ENCODE data around the gene RFX4. TPM values are rescaled to one million over a fixed set of nuclear protein-coding genes. Genes with fewer than 3 reads are reported as not detected.

The RFX4 gene
- total RNA-seq, 1 donor from 2014 or later = not detected

- no peak for DNase-seq (ENCODE audit: low read depth)
Observed at GRCh38 chr12:106764220-106764619, 181.4 kb downstream of the RFX4 start.

DNA sequence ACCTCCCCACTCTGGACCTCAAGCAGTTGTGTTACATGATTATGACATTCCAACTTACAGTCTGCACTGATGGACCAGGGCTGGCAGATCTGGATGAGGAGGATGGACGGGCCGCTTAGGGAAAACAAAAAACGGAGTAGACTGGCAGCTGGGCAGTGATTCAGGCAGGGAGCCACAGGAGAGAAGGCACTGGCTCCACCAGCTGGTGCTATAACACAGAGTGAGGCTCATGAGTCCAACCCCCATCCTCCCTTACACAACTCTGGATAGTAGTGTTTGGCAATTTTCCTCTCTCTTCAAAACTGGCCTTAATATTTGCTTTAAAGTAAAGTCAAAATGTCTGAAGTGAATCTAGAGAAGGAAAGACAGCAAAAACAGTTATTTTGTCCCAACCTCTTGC, 181.9 kb downstream of the RFX4 start:
- DNase-seq (ENCODE audit: low read depth) = peak; percentile 61

GRCh38 chr12:106766393-106766826, 183.6 kb downstream of the RFX4 start:
- peak; percentile 93 for DNase-seq (ENCODE audit: low read depth)

DNA sequence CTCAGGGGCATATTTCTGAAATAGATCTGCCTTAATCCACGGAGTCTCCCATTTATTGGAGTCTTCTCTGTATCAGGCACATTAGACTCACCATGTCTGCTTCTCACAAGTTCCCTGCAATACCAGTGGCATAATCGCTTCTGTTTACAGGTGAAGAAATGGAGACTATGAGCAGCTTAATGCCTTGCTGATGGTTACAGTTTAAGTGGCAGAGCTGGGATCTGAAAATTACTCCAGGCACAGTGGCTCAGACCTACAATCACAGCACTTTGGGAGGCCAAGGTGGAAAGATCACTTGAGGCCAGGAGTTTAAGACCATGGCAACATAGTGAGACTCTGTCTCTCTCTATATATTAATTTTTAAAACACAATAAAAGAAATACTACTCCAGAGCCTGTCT, 184.4 kb downstream of the RFX4 start:
- peak; percentile 35 for DNase-seq (ENCODE audit: low read depth)

DNA sequence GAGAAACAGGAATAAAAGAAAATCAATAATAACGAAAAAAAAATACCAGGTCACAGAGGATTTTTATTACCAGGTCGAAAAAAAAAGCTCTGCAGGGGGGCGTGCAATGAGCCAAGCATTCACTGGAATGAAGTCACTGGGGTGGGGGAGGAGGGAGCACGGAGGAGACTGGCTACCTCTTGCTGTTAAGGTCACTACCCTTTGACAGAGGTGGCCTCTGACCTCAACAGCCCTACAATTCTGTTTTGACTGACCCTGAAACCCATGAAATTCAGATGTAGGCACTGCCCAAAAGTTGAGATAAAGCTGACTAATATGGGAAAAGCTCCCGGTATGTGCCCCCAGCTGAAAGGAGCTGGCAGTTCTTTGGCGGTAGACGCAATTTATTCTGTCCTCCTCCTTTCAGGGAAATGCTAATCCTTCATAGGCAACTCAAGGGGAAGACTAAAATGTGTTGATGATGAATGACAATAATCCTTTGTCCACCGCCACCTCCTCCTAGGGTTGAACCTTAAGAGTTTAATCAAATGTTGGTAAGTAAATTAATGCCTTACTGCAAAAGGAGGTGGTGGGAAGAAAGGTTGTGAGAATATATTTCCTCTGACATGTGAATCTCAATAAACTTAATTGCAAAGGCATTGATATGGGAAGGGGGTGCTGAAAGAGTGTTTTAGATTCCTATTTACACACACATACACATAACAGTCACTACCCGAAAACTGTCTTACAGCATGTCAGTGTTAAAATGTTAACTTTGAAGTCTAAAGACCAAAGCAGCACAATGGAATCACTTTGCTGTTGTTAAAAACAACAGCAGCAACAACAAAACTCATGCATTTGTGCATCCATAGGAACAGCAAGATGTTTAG, 185.4 kb downstream of the RFX4 start:
- peak; percentile 94 for DNase-seq (ENCODE audit: low read depth)

DNA sequence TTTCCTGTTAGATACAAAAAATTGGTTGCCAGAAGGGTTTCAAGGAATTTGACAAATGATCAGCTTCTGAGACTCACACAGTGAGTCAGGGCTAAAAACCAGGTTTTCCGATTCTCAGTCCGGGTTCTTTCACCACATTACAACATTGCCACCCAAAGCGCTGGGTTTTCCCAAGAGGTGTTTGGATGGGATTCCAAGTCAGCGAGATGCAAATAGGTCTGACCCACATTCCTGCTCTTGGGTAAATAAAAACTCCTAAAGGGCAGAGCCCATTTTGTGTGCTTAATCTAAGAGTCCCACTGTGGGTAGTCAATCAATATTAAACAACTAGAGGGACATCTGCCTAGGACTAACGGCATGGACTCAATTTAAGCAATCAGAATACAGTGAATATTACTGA, 186.3 kb downstream of the RFX4 start:
- DNase-seq (ENCODE audit: low read depth) = peak; percentile 98

DNA sequence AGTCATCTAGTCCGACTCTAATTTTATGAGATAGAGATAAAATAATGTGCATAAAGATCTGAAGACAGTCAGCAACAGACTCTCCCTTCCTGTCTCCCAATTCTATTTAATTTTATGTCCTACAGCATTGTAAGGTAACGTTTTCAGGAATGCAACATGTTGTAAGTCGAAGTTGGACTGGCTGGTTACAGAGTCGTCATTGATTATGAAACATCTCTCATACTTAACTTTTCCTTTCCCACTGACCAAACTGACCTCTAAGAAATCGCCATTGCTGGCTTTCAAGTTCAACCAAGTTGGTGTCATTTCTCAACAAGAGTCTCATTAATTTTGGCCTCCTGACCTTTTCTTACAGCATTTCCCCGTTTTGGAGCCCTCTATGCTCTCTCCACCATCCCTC, 186.7 kb downstream of the RFX4 start:
- DNase-seq (ENCODE audit: low read depth) = peak; percentile 88

- DNase-seq (ENCODE audit: low read depth) = no peak
Observed at GRCh38 chr12:106771425-106771824, 188.6 kb downstream of the RFX4 start.

DNA sequence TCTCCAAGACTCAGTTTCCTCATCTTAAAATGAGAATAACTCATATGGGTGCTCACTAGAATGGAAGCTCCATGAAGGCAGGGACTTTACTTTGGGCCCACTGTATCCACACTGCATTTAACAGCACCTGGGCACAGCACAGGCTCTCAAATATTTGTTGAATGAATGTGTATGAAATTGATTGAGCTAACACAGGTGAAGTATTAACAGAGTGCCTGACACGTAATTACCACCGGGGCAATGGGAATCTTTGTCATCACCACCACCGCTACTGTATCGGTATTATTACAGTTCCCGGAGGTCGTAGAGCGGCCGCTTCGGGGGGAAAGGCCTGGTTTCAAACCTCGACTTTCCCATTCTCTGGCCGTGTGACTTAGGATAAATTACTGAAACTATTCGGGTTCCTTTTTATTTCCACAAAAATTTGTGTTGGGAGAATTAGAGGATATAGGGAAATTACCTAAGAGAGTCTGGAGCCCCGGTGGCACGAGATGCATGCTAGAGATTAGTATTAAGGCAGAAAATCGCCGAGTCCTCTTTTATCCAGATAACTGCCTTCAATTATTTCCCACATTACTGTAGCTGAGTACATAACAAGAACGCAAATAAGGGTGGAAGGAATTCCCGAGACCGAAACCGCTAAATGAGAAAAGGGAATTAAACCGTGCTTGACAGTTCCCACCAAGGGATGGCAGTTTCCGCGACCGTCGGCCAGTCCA, 190.6 kb downstream of the RFX4 start:
- peak; percentile 59 for DNase-seq (ENCODE audit: low read depth)

- peak; percentile 99 for DNase-seq (ENCODE audit: low read depth)
Observed at GRCh38 chr12:106774005-106774807, 191.4 kb downstream of the RFX4 start, which contains the start of gene RIC8B. TSS of gene RIC8B (plus strand) at chr12:106774682. CDS start at chr12:106774746, 64 bp downstream.

DNA sequence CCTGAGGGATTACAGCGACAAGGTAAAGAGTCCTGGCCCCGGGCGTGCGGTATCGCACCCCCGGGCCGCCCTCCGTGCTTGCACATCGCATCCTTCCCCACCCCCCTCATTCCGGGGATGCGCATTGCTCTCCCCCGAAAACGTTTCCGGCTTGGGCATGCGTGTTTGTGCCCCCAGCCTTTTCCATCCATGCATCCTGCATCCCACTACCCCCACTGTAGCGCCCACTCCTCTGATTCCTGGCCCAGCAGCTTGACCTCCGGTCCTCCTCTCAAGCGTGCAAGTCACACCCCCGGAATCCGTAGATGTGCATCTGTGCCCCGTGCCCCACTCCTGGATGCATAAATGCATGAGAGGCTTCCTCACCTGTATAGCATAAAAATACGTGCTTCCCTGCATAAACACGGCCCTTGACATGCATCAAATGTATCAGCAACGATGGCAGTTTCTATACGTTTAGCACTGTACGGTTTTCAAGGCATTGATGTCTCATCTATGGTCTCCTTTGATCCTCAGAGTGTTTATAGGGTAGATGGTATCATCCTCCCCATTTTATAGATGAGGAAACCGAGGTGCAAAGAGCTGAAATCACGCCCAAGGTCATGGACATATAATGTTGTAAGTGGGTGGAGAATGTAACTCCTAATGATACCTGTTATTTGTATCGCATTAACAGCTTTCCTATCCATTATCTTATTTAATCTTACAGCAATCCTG, 192.2 kb downstream of the RFX4 start:
- no peak for DNase-seq (ENCODE audit: low read depth)

DNA sequence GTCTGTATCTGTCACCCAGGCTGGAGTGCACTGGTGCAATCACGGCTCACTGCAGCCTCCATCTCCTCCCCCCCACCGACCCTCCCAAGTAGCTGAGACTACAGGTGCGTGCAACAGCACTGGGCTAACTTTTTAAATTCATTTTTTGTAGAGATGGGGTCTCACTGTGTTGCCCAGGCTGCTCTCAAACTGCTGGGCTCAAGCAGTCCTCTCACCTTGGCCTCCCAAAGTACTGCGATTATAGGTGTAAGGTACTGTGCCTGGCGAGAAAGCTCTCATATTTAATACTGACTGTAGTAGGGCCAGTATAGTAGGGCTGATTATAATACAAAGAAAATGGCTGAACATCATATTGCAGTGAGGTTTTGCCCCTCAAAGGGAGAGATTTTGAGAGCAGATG, 194.1 kb downstream of the RFX4 start:
- no peak for DNase-seq (ENCODE audit: low read depth)

DNA sequence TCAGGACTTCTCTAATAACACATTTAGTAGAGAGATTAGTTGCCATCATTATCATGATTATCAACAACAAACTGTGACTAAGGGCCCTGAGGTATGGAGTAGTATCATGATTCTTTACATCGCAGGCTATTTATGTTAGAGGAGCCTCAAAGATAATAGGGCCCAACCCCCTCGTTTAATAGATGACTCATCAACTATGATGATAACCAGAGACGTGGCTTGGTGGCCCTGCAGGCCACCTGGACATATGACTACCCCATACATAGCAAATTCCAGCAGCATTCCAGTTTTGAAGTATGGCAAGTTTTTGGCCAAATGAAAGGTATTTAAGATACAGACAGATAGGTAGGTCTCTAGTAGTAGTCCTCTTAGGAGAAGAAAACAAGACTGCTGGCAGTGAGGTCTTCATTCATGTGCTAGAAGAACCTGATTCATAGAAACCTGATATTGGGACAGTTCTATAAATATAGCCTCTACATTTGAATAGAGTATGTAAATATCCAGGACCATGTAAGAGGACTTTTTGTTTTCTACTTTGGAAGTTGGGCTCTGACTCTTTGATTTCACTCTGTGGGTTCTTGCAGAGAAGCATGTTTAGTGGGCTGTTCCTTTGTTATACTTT, 197.3 kb downstream of the RFX4 start:
- DNase-seq (ENCODE audit: low read depth) = no peak

GRCh38 chr12:106782619-106783018, 199.8 kb downstream of the RFX4 start:
- no peak for DNase-seq (ENCODE audit: low read depth)

DNA sequence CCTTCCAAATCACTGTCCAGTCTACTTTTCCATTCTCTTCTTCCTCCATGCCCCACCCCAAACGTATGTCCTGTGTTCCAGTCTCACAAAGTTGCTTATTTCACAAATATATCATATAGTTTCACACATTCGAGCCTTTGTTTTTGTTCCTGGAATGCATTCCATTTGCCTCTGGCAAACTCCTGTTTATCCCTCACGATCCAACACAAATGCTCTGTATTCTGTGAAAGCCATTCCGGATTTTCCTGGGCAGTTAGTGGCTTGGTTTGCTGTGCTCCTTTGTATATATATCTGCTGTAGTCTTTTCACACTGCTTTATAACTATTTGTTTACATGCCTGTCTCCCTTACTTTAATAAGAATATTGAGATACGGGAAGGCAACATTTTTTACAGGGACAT, 200.7 kb downstream of the RFX4 start:
- no peak for DNase-seq (ENCODE audit: low read depth)

DNA sequence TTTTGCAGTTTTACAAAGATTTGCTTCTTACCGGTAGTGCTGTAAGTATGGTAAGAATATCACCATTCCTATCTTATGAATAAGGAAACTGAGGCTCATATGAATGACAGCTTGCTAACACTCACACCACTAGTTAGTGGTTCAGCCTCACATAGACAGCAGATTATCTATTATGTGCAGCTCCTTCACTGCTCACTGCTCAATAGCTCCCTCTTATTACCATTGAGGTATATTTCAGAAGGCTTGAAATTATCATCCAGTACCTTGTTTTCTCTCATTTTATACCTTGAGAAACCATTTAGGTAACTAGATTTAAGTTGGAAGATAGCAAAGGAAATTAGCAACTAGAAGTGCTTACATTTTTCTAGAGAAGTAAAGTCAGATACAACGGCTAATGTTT, 207.2 kb downstream of the RFX4 start:
- DNase-seq (ENCODE audit: low read depth) = peak; percentile 25

DNA sequence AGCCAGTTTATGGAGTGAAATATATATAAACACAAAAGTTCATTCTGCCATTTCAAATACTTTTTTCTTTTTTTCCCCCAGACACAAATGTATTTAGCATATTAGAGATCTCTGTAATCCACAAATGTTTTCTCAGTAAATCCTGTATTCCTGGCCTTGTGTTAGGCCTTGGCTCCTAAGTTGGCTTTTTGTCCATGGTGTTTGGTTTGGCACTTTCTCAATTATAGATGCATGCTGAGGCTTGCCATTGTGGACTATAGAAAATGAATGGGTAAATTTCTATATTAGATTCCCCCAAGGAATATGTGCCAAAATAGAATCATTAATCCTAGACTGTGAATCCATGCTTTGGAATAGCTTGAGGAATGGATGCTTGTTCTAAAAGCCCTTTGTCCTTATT, 208.7 kb downstream of the RFX4 start:
- DNase-seq (ENCODE audit: low read depth) = no peak

DNA sequence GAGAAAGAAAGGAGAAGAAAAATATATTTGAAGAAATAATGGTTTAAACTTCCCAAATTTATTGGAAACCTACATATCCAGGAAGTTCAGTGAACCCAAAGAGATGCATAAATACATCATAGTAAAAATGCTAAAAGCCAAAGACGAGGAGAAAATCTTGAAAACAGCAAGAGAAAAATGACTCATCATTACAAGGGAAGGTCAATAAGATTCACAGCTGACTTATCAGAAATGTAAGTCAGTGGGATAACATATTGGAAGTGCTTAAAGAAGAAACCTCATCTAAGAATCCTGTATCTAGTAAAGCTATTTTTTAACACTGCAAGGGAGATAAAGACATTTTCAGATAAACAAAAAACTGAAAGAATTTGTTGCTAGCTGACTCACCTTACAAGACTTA, 211.6 kb downstream of the RFX4 start:
- no peak for DNase-seq (ENCODE audit: low read depth)

GRCh38 chr12:106801167-106801708, 218.4 kb downstream of the RFX4 start:
- DNase-seq (ENCODE audit: low read depth) = no peak

GRCh38 chr12:106801830-106802533, 219.2 kb downstream of the RFX4 start:
- DNase-seq (ENCODE audit: low read depth) = no peak
